ENCODE measurements around the gene NPR1. TPM values are rescaled to one million over a fixed set of nuclear protein-coding genes. Genes with fewer than 3 reads are reported as not detected.
"Not testable (repeated sequence)": the region's sequence is repeated elsewhere in the genome, so short reads cannot be mapped to it uniquely, and the experiment has no call there.

The NPR1 gene
- total RNA-seq, 2 experiments from 2014 or later, result not detected

- no peaks in the 10 kb centered on the region for H3K9me3 Mint-ChIP-seq (ENCODE audit: insufficient read depth)
- CTCF ChIA-PET, result interaction anchor here (1.6 to 2.3 kb wide), 4 partner anchors 11 to 349 kb away, joined by 6 to 9 read pairs (median 7); partner anchors contain the start of gene RAB13
- ATAC-seq, result no peak
These were observed 40.2 kb upstream of the NPR1 start for GRCh38 chr1:153638261-153638660.

DNA sequence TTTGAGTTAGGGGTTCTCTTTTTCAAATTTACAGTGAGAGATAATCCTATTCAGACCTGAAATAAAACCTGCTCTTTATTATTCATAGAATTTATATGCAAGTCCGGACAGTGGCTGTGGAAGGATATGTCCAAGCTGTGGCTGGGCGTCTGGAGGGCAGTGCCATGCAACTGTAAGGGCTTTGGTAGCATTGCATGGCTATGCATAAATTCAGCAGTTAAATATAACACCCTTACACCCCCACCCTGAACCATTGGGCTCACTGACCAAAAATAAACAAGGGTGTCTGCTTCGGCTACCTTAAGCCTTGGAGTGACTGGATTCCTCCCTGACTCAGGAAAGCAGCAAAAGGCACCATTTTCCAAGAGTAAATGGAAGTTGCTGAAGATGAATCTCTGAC is 39.2 kb upstream of the NPR1 start:
- peaks cover 72% of the 10 kb centered on the region for H3K36me3 Mint-ChIP-seq (ENCODE audit: low read depth)

More at GRCh38 chr1:153638261-153638660, 40.2 kb upstream of the NPR1 start:
- H3K4me1 Mint-ChIP-seq (ENCODE audit: low read depth), result peaks cover 30% of the 10 kb centered on the region
- H3K4me3 Mint-ChIP-seq, result no peak overlapping the region
- POLR2A ChIA-PET, result interaction anchor here (0.9 to 1.4 kb wide), 4 partner anchors 11 to 34 kb away, joined by 3 to 5 read pairs (median 3); no protein-coding TSS in a partner anchor
- no peaks in the 10 kb centered on the region for H3K27me3 Mint-ChIP-seq (ENCODE audit: low read depth)
- H3K27ac Mint-ChIP-seq, result no peak overlapping the region
- peaks cover 71% of the 10 kb centered on the region for H3K36me3 Mint-ChIP-seq (ENCODE audit: low read depth)
- no peak for DNase-seq

DNA sequence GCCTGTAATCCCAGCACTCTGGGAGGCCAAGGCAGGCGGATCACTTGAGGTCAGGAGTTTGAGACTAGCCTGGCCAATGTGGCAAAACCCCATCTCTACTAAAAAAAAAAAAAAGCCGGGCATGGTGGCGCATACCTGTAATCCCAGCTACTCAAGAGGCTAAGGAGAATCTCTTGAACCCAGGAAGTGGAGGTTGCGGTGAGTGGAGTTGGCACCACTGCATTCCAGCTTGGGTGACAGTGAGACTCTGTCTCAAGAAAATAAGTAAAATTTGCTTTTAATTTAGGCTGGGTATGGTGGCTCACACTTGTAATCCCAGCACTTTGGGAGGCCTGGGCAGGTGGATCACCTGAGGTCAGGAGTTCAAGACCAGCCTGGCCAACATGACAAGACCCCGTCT is 38.3 kb upstream of the NPR1 start:
- CTCF ChIA-PET, result interaction anchor here (1.1 kb wide), 1 partner anchor 130 kb away, joined by 4 read pairs; no protein-coding TSS in a partner anchor
- peaks cover 38% of the 10 kb centered on the region for H3K4me1 Mint-ChIP-seq (ENCODE audit: low read depth)
- H3K36me3 Mint-ChIP-seq (ENCODE audit: low read depth), result peaks cover 75% of the 10 kb centered on the region

More for the DNA sequence above, 39.2 kb upstream of the NPR1 start:
- ATAC-seq (no peak), DNase-seq (no peak)
- Mint-ChIP-seq H3K9me3 (ENCODE audit: insufficient read depth) (no peaks in the 10 kb centered on the region), H3K27me3 (ENCODE audit: low read depth) (no peaks in the 10 kb centered on the region), H3K27ac (no peak overlapping the region), H3K4me1 (ENCODE audit: low read depth) (peaks cover 32% of the 10 kb centered on the region), H3K4me3 (no peak overlapping the region)
- CTCF ChIA-PET, result interaction anchor here (1.1 kb wide), 1 partner anchor 129 kb away, joined by 4 read pairs; no protein-coding TSS in a partner anchor
- POLR2A ChIA-PET, result interaction anchor here (0.7 to 0.8 kb wide), 2 partner anchors 9 to 32 kb away, joined by 4 read pairs; no protein-coding TSS in a partner anchor

DNA sequence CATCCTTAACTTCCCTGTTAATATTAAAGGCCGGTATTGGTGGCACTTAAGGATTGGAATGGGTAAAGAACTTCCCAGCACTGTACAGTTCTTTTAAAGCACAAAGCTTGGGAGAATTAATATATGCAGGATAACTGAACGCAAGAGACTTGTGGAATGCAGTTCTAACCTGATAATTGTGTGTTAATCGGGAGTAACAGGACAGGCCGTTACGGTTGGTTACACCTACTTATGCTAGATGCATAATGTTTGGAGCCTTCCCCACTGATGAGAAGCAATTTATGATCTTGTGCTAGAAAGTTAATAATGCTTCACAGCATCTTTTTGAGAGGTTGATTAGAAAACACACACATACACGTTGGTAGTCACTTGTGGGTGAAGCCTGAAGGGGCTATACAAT is 37.6 kb upstream of the NPR1 start:
- no peaks in the 10 kb centered on the region for H3K9me3 Mint-ChIP-seq (ENCODE audit: insufficient read depth)
- ChIA-PET CTCF (no interaction called here), POLR2A (no interaction called here)
- no peak overlapping the region for H3K27ac Mint-ChIP-seq
- H3K27me3 Mint-ChIP-seq (ENCODE audit: low read depth), result no peaks in the 10 kb centered on the region
- ATAC-seq, result no peak
- H3K4me3 Mint-ChIP-seq, result no peak overlapping the region
- peaks cover 79% of the 10 kb centered on the region for H3K36me3 Mint-ChIP-seq (ENCODE audit: low read depth)
- peaks cover 41% of the 10 kb centered on the region for H3K4me1 Mint-ChIP-seq (ENCODE audit: low read depth)
- DNase-seq, result no peak

More for the DNA sequence above, 38.3 kb upstream of the NPR1 start:
- not testable (repeated sequence) for H3K27me3 Mint-ChIP-seq (ENCODE audit: low read depth); H3K4me3 Mint-ChIP-seq; DNase-seq; H3K9me3 Mint-ChIP-seq (ENCODE audit: insufficient read depth); H3K27ac Mint-ChIP-seq; ATAC-seq
- POLR2A ChIA-PET, result interaction anchor here (0.7 to 0.8 kb wide), 2 partner anchors 10 to 31 kb away, joined by 4 read pairs; no protein-coding TSS in a partner anchor

DNA sequence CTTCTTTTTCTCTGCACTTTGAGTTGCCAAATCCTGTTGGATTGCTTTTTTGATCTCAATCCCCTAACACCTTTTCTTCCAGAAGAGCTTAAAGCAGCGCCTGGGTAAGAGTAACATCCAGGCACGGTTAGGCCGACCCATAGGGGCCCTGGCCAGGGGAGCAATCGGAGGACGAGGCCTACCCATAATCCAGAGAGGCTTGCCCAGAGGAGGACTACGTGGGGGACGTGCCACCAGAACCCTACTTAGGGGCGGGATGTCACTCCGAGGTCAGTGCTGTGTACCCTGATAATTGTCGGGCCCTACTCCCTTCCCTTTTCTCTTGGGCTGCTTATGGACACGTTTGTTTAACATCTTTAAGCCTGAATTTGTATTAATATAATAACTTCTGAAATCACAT is 36.3 kb upstream of the NPR1 start:
- no peak for DNase-seq
- H3K4me3 Mint-ChIP-seq, result no peak overlapping the region
- H3K27ac Mint-ChIP-seq, result no peak overlapping the region
- no peaks in the 10 kb centered on the region for H3K9me3 Mint-ChIP-seq (ENCODE audit: insufficient read depth)
- CTCF ChIA-PET, result no interaction called here
- peaks cover 81% of the 10 kb centered on the region for H3K36me3 Mint-ChIP-seq (ENCODE audit: low read depth)
- POLR2A ChIA-PET, result interaction anchor here (2.5 kb wide), 1 partner anchor 8 kb away, joined by 24 read pairs; the partner anchor contains the start of gene CHTOP
- peaks cover 43% of the 10 kb centered on the region for H3K4me1 Mint-ChIP-seq (ENCODE audit: low read depth)
- H3K27me3 Mint-ChIP-seq (ENCODE audit: low read depth), result no peaks in the 10 kb centered on the region
- ATAC-seq, result no peak

DNA sequence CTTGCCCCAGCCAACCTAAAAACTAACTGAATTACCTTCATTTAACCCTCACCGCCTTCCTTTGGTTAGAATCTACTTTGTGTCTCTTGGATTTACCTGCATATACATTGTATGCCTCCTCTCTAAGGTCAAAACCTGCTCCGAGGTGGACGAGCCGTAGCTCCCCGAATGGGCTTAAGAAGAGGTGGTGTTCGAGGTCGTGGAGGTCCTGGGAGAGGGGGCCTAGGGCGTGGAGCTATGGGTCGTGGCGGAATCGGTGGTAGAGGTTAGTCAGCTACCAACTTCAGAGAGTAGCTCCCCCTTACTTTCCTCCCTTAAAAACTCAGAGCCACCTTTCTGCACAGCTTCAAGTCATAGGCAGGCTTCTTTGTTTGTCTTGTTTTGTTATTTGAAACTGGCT is 35.4 kb upstream of the NPR1 start:
- H3K9me3 Mint-ChIP-seq (ENCODE audit: insufficient read depth), result no peaks in the 10 kb centered on the region
- CTCF ChIA-PET, result interaction anchor here (0.9 to 2.8 kb wide), 5 partner anchors 8 to 133 kb away, joined by 3 to 13 read pairs (median 5); no protein-coding TSS in a partner anchor
- DNase-seq (no peak), ATAC-seq (no peak)
- peaks cover 79% of the 10 kb centered on the region for H3K36me3 Mint-ChIP-seq (ENCODE audit: low read depth)
- H3K4me1 Mint-ChIP-seq (ENCODE audit: low read depth), result peaks cover 43% of the 10 kb centered on the region
- H3K27ac Mint-ChIP-seq, result no peak overlapping the region
- POLR2A ChIA-PET, result interaction anchor here (0.7 to 2.5 kb wide), 4 partner anchors 8 to 28 kb away, joined by 3 to 24 read pairs (median 4); partner anchors contain the start of genes CHTOP and SNAPIN
- H3K27me3 Mint-ChIP-seq (ENCODE audit: low read depth), result no peaks in the 10 kb centered on the region
- H3K4me3 Mint-ChIP-seq, result no peak overlapping the region

- H3K27ac Mint-ChIP-seq, result no peak overlapping the region
- ChIA-PET POLR2A (interaction anchor here (0.7 to 2.5 kb wide), 4 partner anchors 7 to 28 kb away, joined by 3 to 24 read pairs (median 4); partner anchors contain the start of genes CHTOP and SNAPIN), CTCF (interaction anchor here (1.3 to 2.8 kb wide), 5 partner anchors 9 to 133 kb away, joined by 3 to 13 read pairs (median 5); no protein-coding TSS in a partner anchor)
- H3K9me3 Mint-ChIP-seq (ENCODE audit: insufficient read depth), result no peaks in the 10 kb centered on the region
- no peak for DNase-seq
- H3K36me3 Mint-ChIP-seq (ENCODE audit: low read depth), result peaks cover 73% of the 10 kb centered on the region
- peaks cover 47% of the 10 kb centered on the region for H3K4me1 Mint-ChIP-seq (ENCODE audit: low read depth)
- no peak overlapping the region for H3K4me3 Mint-ChIP-seq
- ATAC-seq, result no peak
- no peaks in the 10 kb centered on the region for H3K27me3 Mint-ChIP-seq (ENCODE audit: low read depth)
These were observed 34.7 kb upstream of the NPR1 start for GRCh38 chr1:153643816-153644215.

DNA sequence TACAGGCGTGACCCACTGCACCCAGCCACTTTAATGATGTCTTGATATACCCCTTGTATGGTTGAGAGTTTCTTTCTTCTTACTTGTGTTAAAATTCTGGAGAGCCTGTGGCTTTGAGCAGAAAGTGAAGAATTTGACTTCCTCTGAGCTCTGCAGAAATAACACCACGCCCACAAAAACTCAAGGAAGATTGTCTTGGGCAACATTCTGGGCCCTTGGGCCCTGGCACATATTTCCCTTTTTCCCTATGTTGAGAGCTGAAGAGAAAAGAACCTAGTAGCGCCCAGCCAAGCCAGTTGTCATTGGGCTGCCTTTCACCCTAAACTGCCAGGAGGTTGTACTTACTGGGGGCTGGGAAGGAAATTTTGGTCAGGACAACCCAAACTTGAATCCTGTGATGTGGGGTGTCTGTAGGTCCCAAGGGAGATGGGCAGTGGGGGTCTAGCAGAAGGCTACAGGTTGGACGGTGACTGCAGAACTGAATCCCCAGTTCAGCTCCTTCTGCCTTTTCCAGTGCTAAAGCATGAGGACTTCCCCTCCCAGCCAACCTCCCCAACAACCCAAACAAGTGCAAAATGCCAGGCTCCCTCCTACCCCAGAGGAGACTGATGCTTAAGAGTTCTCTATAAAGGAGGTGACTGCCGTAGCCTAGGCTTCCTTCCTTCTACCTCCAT is 31.7 kb upstream of the NPR1 start:
- DNase-seq, result no peak
- Mint-ChIP-seq H3K4me1 (ENCODE audit: low read depth) (peaks cover 59% of the 10 kb centered on the region), H3K27ac (peak overlapping the region; percentile 77), H3K9me3 (ENCODE audit: insufficient read depth) (no peaks in the 10 kb centered on the region), H3K36me3 (ENCODE audit: low read depth) (peaks cover 57% of the 10 kb centered on the region), H3K27me3 (ENCODE audit: low read depth) (no peaks in the 10 kb centered on the region), H3K4me3 (no peak overlapping the region)
- ATAC-seq, result no peak
- ChIA-PET POLR2A (interaction anchor here (0.6 to 4.8 kb wide), 2 partner anchors 12 to 14 kb away, joined by 3 to 33 read pairs; partner anchors contain the start of gene CHTOP), CTCF (interaction anchor here (0.9 to 1.3 kb wide), 3 partner anchors 12 to 74 kb away, joined by 3 to 4 read pairs (median 4); partner anchors contain the start of gene SNAPIN)

DNA sequence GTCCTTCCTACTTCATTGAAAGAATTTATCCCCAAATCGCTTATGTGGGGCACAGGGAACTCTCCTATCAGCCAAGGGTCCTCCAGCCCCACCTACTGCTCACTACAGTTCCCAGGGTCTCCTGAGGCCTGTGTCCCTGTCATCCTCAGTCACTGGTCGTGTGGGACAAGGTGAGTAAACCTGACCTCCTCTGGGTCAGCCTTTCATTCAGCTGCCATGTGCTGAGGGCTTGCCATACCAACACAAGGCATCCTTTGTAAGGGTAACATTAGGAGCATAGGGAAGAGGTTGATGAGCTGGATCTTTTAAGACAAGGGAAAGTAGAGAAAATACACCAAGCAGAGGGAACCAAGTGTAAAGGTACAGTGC is 31.2 kb upstream of the NPR1 start:
- Mint-ChIP-seq H3K4me3 (no peak overlapping the region), H3K27me3 (ENCODE audit: low read depth) (no peaks in the 10 kb centered on the region), H3K4me1 (ENCODE audit: low read depth) (peaks cover 59% of the 10 kb centered on the region), H3K9me3 (ENCODE audit: insufficient read depth) (no peaks in the 10 kb centered on the region), H3K36me3 (ENCODE audit: low read depth) (peaks cover 52% of the 10 kb centered on the region), H3K27ac (peak overlapping the region; percentile 76)
- ATAC-seq (no peak), DNase-seq (no peak)
- CTCF ChIA-PET, result interaction anchor here (1.0 kb wide), 1 partner anchor 11 kb away, joined by 3 read pairs; the partner anchor contains the start of gene SNAPIN
- POLR2A ChIA-PET, result interaction anchor here (0.6 to 4.8 kb wide), 2 partner anchors 13 to 14 kb away, joined by 3 to 33 read pairs; partner anchors contain the start of gene CHTOP

DNA sequence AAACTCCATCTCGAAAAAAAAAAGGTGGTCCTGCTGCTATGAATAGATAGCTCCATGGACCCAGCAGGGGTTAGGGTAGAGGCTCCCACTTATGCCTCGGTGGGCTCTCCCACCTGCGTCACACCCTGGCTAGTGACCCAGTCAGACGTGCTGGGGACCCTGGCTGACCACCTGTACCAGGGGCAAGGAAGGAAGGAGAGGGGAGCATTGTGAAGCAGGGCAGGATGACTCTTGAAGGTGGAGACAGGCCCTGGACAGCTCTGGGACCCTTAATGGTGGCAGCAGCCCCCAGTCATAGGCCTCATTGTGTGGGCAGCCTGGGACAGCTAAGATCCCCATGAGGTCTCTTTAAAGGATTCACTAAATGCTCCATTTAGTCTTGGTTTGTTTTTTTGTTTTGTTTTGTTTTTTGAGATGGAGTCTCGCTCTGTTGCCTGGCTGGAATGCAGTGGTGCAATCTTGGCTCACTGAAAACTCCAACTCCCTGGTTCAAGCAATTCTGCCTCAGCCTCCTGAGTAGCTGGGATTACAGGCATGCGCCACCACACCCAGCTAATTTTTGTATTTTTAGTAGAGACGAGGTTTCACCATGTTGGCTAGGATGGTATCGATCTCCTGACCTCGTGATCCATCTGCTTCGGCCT is 30.4 kb upstream of the NPR1 start:
- no peaks in the 10 kb centered on the region for H3K27me3 Mint-ChIP-seq (ENCODE audit: low read depth)
- H3K27ac Mint-ChIP-seq, result no peak overlapping the region
- peaks cover 57% of the 10 kb centered on the region for H3K4me1 Mint-ChIP-seq (ENCODE audit: low read depth)
- H3K4me3 Mint-ChIP-seq, result no peak overlapping the region
- CTCF ChIA-PET, result no interaction called here
- H3K9me3 Mint-ChIP-seq (ENCODE audit: insufficient read depth), result no peaks in the 10 kb centered on the region
- ATAC-seq (no peak), DNase-seq (no peak)
- POLR2A ChIA-PET, result interaction anchor here (0.5 to 4.8 kb wide), 3 partner anchors 13 to 103 kb away, joined by 3 to 33 read pairs (median 3); partner anchors contain the start of genes CHTOP and S100A14
- H3K36me3 Mint-ChIP-seq (ENCODE audit: low read depth), result peaks cover 46% of the 10 kb centered on the region

DNA sequence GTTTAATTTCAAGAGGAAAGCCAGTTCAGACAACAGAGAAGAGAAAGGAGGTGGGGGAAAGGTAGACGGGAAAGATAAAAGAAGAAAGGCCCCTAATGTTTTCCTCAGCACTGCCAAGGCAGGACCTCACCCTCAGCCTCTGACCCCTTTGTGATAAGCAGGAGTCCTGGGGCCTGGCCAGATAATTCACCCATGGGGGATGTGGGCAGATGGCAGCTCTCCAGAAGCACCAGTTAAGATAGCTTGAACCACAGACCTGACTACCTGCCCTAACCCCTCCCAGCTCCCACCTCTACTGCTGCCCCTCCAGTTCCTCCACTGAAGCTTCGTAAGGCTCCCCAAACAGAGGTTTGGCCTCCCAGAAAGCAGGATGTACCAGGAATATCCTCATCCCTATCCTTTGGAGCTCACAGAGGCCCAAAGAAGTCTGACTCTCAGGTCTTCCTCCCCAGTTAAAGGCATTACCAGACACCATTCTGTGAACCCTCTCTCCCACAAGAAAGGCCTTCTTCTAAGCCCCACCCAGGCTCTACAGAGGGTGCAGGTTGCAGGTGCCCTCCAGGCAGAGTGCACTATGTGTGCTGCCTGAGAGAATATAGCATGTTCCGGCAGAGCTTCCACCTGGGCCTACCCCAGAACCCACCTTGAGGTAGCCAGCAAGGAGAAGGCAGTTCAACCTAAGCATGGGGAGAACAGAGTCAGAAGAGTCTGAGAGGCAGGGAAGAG is 29.2 kb upstream of the NPR1 start:
- Mint-ChIP-seq H3K9me3 (ENCODE audit: insufficient read depth) (no peaks in the 10 kb centered on the region), H3K36me3 (ENCODE audit: low read depth) (peaks cover 34% of the 10 kb centered on the region), H3K4me3 (no peak overlapping the region), H3K4me1 (ENCODE audit: low read depth) (peaks cover 49% of the 10 kb centered on the region), H3K27me3 (ENCODE audit: low read depth) (no peaks in the 10 kb centered on the region), H3K27ac (peak overlapping the region; percentile 84)
- POLR2A ChIA-PET, result interaction anchor here (0.6 to 4.8 kb wide), 5 partner anchors 12 to 854 kb away, joined by 3 to 33 read pairs (median 3); partner anchors contain the start of genes CHTOP and S100A14
- ATAC-seq, result peak; percentile 67
- peak; percentile 43 for DNase-seq
- CTCF ChIA-PET, result interaction anchor here (2.0 kb wide), 1 partner anchor 11 kb away, joined by 6 read pairs; no protein-coding TSS in a partner anchor
